Measurements from ENCODE around the gene PTPRD.

Gene PTPRD

GRCh38 chr9:8856396-8857067, 1756.3 kb downstream of the PTPRD start:
- DNase-seq (ENCODE audit: low read depth in 1 of 2, low spot score in 1 of 2) = no peak

- DNase-seq (ENCODE audit: low read depth in 1 of 2, low spot score in 1 of 2) = no peak
These were observed 1757.8 kb downstream of the PTPRD start for GRCh38 chr9:8855046-8855445.

- DNase-seq (ENCODE audit: low read depth in 1 of 2, low spot score in 1 of 2) = no peak
These were observed 1760.4 kb downstream of the PTPRD start for GRCh38 chr9:8852301-8852864.

- no peak for DNase-seq (ENCODE audit: low read depth in 1 of 2, low spot score in 1 of 2)
These were observed 1761.9 kb downstream of the PTPRD start for GRCh38 chr9:8850914-8851313.

GRCh38 chr9:8845808-8846207, 1767.0 kb downstream of the PTPRD start:
- DNase-seq (ENCODE audit: low read depth in 1 of 2, low spot score in 1 of 2) = no peak

DNA sequence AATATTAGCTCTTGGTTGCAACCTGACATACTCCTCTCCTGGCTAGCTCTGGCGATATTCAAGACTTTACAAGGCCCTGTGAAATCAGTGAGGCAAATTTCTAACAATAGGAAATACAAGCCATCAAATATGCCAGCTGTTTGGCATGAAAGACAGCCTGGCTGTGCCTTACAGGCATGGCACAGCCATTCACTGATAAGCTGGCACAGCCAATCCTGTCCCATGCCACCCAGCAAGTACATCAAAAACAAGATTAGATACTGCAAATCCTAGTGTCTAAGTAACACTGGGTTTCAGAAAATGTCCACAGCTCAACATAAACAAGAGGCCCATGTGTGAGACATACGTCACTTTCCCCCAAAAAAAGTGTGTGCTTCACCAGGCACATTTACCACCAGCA, 1767.4 kb downstream of the PTPRD start:
- no peak for DNase-seq (ENCODE audit: low read depth in 1 of 2, low spot score in 1 of 2)

DNA sequence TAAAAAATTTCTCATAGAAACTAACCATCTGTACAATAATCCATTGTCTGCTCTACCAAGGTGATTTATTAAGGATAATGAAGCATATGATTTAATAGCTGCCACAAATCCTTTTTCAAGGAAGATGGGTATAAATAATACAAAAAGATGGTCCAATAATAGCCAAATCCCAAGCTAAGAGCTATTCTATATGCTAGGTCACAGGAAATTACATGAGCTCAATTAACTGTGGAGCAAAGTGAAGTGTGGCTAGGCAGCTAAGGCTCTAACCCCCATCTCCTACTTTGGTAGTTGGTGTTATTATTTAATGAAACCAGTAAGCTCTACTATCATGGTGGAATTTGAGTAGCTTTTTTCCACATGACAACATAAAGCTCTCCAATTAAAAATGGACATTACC, 1768.3 kb downstream of the PTPRD start:
- no peak for DNase-seq (ENCODE audit: low read depth in 1 of 2, low spot score in 1 of 2)

DNA sequence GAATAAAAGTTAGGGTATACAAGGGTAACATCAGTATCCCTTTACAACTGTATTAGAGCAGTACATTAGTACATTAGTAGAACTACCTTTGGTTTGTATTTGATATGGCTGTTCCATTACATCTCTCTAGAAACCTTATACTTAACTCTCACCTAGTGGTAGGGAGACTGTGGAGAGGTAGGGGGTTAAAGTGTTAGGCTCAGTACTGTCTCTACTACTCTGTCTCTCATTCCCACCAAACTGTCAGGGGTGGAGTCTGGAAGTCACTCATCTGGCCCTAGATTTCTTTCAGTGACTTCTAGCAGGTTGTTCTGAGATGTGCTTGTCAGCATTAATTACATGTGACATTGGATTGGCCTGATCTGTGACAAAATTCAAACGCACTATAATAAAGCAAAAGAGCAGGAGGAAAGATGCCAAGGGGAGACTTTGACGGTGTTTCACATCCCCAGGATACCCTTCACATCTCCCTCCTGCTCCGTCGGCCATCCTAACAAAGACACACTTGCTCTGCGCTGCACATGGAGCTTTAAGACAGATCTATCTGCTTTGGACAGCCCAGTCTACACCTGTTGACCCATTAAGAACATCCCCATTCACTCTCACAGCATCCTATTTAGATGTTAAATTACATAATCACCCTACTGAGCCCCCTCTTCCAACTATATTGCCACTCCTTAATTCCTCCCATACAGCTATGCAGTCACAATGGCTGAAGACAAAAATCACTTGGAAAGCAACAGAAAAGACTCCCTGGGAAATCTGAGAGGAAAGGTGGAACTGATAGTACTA, 1770.2 kb downstream of the PTPRD start:
- DNase-seq (ENCODE audit: low read depth in 1 of 2, low spot score in 1 of 2) = no peak

DNA sequence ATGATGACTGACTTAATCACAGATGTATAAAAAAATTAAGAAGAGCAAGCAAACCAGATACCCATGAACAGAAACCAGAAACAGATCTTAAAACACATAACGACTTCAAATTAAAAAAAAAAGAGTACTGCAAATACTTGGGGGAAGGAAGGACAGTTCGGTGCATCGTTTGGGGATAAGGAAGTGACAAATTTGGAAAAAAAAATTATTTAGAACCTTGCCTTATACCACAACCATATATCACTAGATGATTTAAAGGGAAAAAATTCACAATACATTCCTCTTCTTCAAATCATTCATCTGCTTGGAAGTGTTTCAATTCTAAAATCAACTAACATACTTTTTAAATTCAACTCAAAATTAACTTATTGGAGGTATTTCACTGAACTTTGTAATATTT, 1774.7 kb downstream of the PTPRD start:
- DNase-seq (ENCODE audit: low read depth in 1 of 2, low spot score in 1 of 2) = no peak

GRCh38 chr9:8835291-8835690, 1777.5 kb downstream of the PTPRD start:
- no peak for DNase-seq (ENCODE audit: low read depth in 1 of 2, low spot score in 1 of 2)

DNA sequence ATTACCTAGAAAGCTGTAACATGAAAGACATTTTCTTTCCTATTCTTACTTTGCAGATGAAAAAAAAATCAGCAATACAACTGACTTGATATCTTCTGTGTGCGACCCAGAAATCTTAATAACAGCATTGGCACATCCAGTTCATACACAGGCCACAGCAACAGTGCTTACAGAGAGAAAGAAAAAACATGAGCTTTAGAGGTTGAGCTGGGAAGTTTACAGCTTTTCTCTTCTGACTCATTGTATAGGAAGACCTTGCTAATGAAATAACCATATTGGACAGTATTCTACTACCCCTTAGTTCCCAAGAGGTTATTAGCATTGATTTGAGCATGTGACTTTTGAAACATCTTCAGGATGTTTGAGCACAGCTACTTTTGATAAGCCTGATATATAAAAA, 1779.8 kb downstream of the PTPRD start:
- DNase-seq (ENCODE audit: low read depth in 1 of 2, low spot score in 1 of 2) = no peak

DNA sequence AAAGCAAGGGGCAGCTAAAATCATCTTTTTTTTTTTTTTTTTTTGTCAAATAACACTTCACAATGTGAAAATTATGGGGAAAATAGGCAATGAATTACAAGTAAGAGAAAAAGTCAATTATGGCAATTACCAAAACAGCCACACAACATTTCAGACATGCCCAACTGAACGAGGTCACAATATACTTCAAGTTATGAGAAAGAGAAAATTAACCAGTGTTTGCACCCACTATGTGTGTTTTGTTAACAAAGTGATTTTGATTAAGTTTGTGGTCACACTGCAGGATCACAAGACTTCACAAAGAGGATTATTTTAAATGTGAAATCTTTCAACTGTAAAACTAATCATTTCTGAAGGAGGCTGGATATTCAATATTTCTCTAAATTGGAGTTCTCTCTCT, 1780.4 kb downstream of the PTPRD start:
- no peak for DNase-seq (ENCODE audit: low read depth in 1 of 2, low spot score in 1 of 2)

GRCh38 chr9:8831568-8831967, 1781.2 kb downstream of the PTPRD start:
- DNase-seq (ENCODE audit: low read depth in 1 of 2, low spot score in 1 of 2) = no peak

DNA sequence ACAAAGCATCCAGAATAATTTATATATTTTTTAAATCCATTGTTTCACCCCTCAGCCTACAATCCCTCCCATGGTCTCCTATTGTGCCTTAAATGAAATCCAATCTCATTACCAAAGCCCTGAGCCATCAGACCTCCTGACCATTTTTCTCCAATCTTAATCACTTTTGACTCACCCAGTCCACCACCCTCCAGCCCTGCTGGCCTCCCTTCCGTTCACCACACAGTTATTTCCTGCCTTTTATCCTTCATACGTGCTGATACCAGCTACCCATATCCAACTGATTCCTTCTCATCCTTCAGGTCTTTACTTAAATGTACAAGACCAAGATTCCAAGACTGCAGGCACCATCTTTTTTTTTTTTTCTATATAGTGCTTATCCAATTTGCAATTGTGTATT, 1786.5 kb downstream of the PTPRD start:
- DNase-seq (ENCODE audit: low read depth in 1 of 2, low spot score in 1 of 2) = no peak

DNA sequence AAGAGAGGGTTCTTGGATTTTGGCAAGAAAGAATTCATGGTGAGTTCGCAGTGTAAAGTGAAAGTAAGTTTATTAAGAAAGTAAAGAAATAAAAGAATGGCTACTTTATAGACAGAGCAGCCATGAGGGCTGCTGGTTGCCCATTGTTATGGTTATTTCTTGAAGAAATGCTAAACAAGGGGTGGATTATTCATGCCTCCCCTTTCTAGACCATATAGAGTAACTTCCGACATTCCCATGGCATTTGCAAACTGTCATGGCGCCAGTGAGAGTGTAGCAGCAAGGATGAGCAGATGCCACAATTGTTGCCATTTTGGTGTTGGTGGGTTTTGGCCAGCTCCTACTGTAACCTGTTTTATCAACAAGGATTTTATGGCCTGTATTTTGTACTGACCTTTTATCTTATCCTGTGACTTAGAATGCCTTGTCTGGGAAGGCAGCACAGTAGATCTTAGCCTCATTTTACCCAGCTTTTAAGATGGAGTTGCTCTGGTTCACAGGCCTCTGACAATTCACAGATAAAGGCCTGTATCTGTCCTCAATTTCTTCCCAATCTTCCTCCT, 1787.1 kb downstream of the PTPRD start:
- DNase-seq (ENCODE audit: low read depth in 1 of 2, low spot score in 1 of 2) = no peak

- DNase-seq (ENCODE audit: low read depth in 1 of 2, low spot score in 1 of 2) = no peak
These were observed 1789.5 kb downstream of the PTPRD start for GRCh38 chr9:8823131-8823895.

GRCh38 chr9:8822667-8823025, 1790.2 kb downstream of the PTPRD start:
- DNase-seq (ENCODE audit: low read depth in 1 of 2, low spot score in 1 of 2) = no peak

GRCh38 chr9:8821910-8822666, 1790.7 kb downstream of the PTPRD start:
- no peak for DNase-seq (ENCODE audit: low read depth in 1 of 2, low spot score in 1 of 2)

DNA sequence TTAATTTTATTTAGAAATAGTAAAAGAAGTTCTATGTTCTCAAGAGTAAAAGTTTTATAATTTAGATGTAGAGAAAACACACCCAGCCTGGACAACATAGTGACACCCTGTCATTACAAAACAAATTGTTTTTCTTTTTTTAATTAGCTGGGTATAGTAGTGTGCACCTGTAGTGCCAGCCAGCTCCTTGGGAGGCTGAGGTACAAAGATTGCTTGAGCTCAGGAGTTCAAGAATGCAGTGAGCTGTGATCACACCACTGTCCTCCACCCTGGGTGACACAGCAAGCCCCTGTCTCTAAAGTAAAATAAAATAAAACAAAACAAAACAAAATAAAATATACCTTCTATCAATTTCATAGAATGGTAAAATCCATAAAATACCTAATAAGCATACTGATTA, 1795.5 kb downstream of the PTPRD start:
- no peak for DNase-seq (ENCODE audit: low read depth in 1 of 2, low spot score in 1 of 2)

GRCh38 chr9:8816361-8816760, 1796.4 kb downstream of the PTPRD start:
- DNase-seq (ENCODE audit: low read depth in 1 of 2, low spot score in 1 of 2) = no peak

- DNase-seq (ENCODE audit: low read depth in 1 of 2, low spot score in 1 of 2) = no peak
These were observed 1796.9 kb downstream of the PTPRD start for GRCh38 chr9:8815931-8816330.
